C4-2B (cell line): ENCODE results near the gene CFI.

Experiments used
- ZFX ChIP-seq: fragments of 450-650 bp; IDR thresholded peaks from 2 replicates; pipeline ENCODE4 v1.6.1; 2017
- TF ChIP-seq, protein P1 (sequence below): fragments of 450-650 bp; conservative IDR thresholded peaks from 2 replicates; pipeline ENCODE4 v1.5.1; 2017; ENCODE audit warnings: mild to moderate bottlenecking

- TF ChIP-seq, protein P1, sequence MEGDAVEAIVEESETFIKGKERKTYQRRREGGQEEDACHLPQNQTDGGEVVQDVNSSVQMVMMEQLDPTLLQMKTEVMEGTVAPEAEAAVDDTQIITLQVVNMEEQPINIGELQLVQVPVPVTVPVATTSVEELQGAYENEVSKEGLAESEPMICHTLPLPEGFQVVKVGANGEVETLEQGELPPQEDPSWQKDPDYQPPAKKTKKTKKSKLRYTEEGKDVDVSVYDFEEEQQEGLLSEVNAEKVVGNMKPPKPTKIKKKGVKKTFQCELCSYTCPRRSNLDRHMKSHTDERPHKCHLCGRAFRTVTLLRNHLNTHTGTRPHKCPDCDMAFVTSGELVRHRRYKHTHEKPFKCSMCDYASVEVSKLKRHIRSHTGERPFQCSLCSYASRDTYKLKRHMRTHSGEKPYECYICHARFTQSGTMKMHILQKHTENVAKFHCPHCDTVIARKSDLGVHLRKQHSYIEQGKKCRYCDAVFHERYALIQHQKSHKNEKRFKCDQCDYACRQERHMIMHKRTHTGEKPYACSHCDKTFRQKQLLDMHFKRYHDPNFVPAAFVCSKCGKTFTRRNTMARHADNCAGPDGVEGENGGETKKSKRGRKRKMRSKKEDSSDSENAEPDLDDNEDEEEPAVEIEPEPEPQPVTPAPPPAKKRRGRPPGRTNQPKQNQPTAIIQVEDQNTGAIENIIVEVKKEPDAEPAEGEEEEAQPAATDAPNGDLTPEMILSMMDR = no peak
- no peak for TF ChIP-seq ZFX
These were observed 53.7 kb downstream of the CFI start for GRCh38 chr4:109748114-109748513.
